GM23248 (cell line): ENCODE results near the gene LRRC18. TPM values are rescaled to one million over a fixed set of nuclear protein-coding genes. Genes with fewer than 3 reads are reported as not detected.

Experiments
- DNase-seq: peaks from one replicate; pipeline ENCODE4 v3.0.0-alpha.2; 2015
- H2AFZ ChIP-seq: fragments of 200-600 bp; sonication (generic); 2 replicates; pipeline ENCODE4 v1.6.1; 2016; ENCODE audit warnings: antibody characterized with exemption
- H3F3A ChIP-seq: fragments of 200-600 bp; sonication (generic); 2 replicates; pipeline ENCODE4 v1.6.1; 2016; ENCODE audit warnings: mild to moderate bottlenecking, antibody characterized with exemption, mixed run types; ENCODE audit not compliant: insufficient read depth
- H3K27ac ChIP-seq: fragments of 200-600 bp; sonication (generic); 2 replicates; pipeline ENCODE4 v1.5.1; 2016; ENCODE audit warnings: mild to moderate bottlenecking
- H3K27me3 ChIP-seq: fragments of 200-600 bp; sonication (generic); replicated peaks from 2 replicates; pipeline ENCODE4 v1.6.1; 2016; ENCODE audit warnings: mild to moderate bottlenecking; ENCODE audit not compliant: insufficient read depth
- H3K36me3 ChIP-seq: fragments of 200-600 bp; sonication (generic); 2 replicates; pipeline ENCODE4 v1.6.1; 2016; ENCODE audit warnings: low read depth, mild to moderate bottlenecking
- H3K4me1 ChIP-seq: fragments of 200-600 bp; sonication (generic); 2 replicates; pipeline ENCODE4 v1.6.1; 2016; ENCODE audit warnings: mild to moderate bottlenecking; ENCODE audit not compliant: insufficient read depth
- H3K4me2 ChIP-seq: fragments of 200-600 bp; sonication (generic); one replicate; pipeline ENCODE4 v1.6.1; 2016; ENCODE audit warnings: mild to moderate bottlenecking; ENCODE audit not compliant: unreplicated experiment
- H3K4me3 ChIP-seq: fragments of 200-600 bp; sonication (generic); 2 replicates; pipeline ENCODE4 v1.5.1; 2016; ENCODE audit warnings: mild to moderate bottlenecking
- H3K79me2 ChIP-seq: fragments of 200-600 bp; sonication (generic); 2 replicates; pipeline ENCODE4 v1.6.1; 2016; ENCODE audit warnings: mild to moderate bottlenecking; ENCODE audit not compliant: insufficient read depth
- H3K9ac ChIP-seq: fragments of 200-600 bp; sonication (generic); 2 replicates; pipeline ENCODE4 v1.6.1; 2016; ENCODE audit warnings: mild to moderate bottlenecking
- H3K9me2 ChIP-seq: fragments of 200-600 bp; sonication (generic); 2 replicates; pipeline ENCODE4 v1.6.1; 2016; ENCODE audit warnings: mixed run types, mild to moderate bottlenecking, moderate library complexity; ENCODE audit not compliant: insufficient read depth
- H3K9me3 ChIP-seq: fragments of 200-600 bp; sonication (generic); one replicate; pipeline ENCODE4 v1.6.1; 2017; ENCODE audit warnings: low read depth
- H4K20me1 ChIP-seq: fragments of 200-600 bp; sonication (generic); 2 replicates; pipeline ENCODE4 v1.6.0; 2016; ENCODE audit not compliant: insufficient read depth
- EZH2 ChIP-seq: fragments of 200-600 bp; sonication (generic); IDR thresholded peaks from 2 replicates; pipeline ENCODE4 v1.6.1; 2018; ENCODE audit warnings: antibody characterized with exemption, mild to moderate bottlenecking; ENCODE audit not compliant: insufficient read depth, poor library complexity, severe bottlenecking
- EZH2phosphoT487 ChIP-seq: fragments of 200-600 bp; sonication (generic); IDR thresholded peaks from 2 replicates; pipeline ENCODE4 v1.6.1; 2018; ENCODE audit warnings: antibody characterized with exemption, moderate library complexity, mild to moderate bottlenecking, low read depth; ENCODE audit not compliant: insufficient read depth
- WGBS, 2 experiments: methylation state at CpG; one replicate each; pipeline ENCODE4 v1.1.6; 2015 to 2017; ENCODE audit warnings: low lambda C conversion rate in 2 of 2, low coverage in 1 of 2; ENCODE audit errors: missing lambda C conversion rate in 2 of 2; 5-methylcytosine and 5-hydroxymethylcytosine counted together
- in situ Hi-C: fragments of 300-500 bp; cut with MboI; formaldehyde crosslinking; loops from 2 replicates; pipeline ENCODE4 v1.15.0; 2020
- polyA plus RNA-seq: library from polyadenylated mRNA; unstranded; fragments of >200 nt; fragmentation: Nextera tagmentation; extraction: Ambion mirVana; gene quantifications from 2 replicates; pipeline ENCODE4 v1.2.1, GENCODE V29; 2016
- total RNA-seq: library from RNA; depleted of rRNA; stranded (reverse); fragments of >200 nt; shearing (Covaris generic); gene quantifications from 2 replicates; pipeline ENCODE4 v1.2.3, GENCODE V29; 2014

Gene LRRC18
- total and polyA plus RNA-seq, 2 experiments from 2014 or later: not detected

DNA sequence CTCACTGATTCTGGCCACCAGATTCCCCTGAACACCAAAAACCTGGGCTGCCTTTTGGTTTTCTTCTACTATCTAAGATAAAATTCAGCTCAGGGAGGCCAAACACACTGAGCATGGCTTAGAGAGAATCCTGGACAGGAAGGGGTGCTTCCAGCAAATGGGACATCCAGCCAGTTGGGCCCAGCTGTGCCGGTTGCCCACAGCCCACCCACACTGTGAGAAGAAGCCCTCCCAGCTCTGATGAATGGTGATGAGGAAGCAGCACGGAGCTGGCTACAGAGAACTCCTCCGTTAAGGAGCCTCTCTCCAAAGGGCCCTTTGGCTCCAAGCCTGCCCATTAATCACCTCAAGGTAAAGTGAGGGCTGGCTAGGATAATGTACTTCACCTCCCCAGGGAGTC is 15.9 kb downstream of the LRRC18 start:
- H3F3A ChIP-seq: no peaks in the 10 kb centered on the region
- TF ChIP-seq EZH2: no peak
- TF ChIP-seq EZH2phosphoT487: no peak
- no peak overlapping the region for H3K4me3 ChIP-seq
- no peaks in the 10 kb centered on the region for H4K20me1 ChIP-seq
- 25 to 32% methylated on average over 3 of the region's 3 CpGs for WGBS, 2 experiments
- no peaks in the 10 kb centered on the region for H3K9me2 ChIP-seq
- in situ Hi-C loops: no loop called here
- no peak overlapping the region for H3K9ac ChIP-seq
- no peak overlapping the region for H3K27ac ChIP-seq
- H3K36me3 ChIP-seq: no peaks in the 10 kb centered on the region
- DNase-seq: no peak
- no peaks in the 10 kb centered on the region for H3K4me1 ChIP-seq
- no peaks in the 10 kb centered on the region for H3K9me3 ChIP-seq
- no peak overlapping the region for H2AFZ ChIP-seq
- H3K4me2 ChIP-seq: no peak overlapping the region
- no peaks in the 10 kb centered on the region for H3K79me2 ChIP-seq
- H3K27me3 ChIP-seq: peaks cover 48% of the 10 kb centered on the region

DNA sequence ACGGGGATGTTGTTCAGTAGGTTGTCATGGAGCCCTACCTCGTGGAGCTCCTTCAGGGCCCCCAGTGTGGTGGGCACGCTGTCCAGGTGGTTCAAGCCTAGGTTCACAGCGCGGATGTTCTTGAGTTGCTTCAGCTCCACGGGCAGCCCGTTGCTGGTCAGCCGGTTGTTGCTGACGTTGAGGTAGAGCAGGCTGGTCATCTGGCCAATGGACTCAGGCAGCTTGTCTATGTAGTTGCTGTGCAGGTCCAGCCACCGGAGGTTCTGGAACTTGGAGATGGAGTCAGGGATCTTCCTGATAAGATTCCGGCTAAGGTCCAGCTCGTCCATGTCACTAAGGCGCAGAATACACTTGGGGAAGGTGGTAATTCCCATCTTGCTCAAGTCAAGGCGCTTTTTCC is 26.0 kb downstream of the LRRC18 start:
- 68 to 69% methylated on average over 14 of the region's 14 CpGs for WGBS, 2 experiments
- TF ChIP-seq EZH2phosphoT487: no peak
- TF ChIP-seq EZH2: no peak

DNA sequence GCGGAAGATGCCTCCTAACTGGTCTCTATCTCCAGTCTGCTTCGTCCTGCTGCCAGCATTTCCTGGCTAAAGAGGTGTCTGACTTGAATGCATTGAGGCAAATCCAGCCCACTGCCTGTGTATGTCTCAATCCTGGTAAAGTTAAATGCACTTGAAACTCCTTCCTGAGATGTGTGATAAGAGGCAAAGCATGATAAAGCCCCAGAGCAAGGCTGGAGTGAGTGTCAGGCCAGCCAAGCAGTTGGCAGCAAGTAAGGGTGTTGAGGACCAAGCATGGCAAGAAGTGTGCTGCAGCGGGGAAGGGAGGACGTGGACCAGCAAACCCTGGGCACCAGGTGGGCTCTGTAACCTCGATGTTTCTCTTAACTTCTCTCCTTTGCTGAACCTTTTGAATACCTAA is 29.1 kb downstream of the LRRC18 start:
- in situ Hi-C loops: no loop called here
- no peaks in the 10 kb centered on the region for H3K4me1 ChIP-seq
- no peak overlapping the region for H3K4me3 ChIP-seq
- no peak overlapping the region for H3K9ac ChIP-seq
- peaks cover 57% of the 10 kb centered on the region for H3K27me3 ChIP-seq
- no peaks in the 10 kb centered on the region for H3F3A ChIP-seq
- H3K27ac ChIP-seq: no peak overlapping the region
- WGBS, 2 experiments: 53% methylated on average over 5 of the region's 5 CpGs
- H4K20me1 ChIP-seq: no peaks in the 10 kb centered on the region
- TF ChIP-seq EZH2phosphoT487: no peak
- TF ChIP-seq EZH2: no peak
- no peak for DNase-seq
- H3K79me2 ChIP-seq: no peaks in the 10 kb centered on the region
- no peaks in the 10 kb centered on the region for H3K9me3 ChIP-seq
- no peaks in the 10 kb centered on the region for H3K36me3 ChIP-seq
- no peaks in the 10 kb centered on the region for H3K9me2 ChIP-seq
- H2AFZ ChIP-seq: no peak overlapping the region
- no peak overlapping the region for H3K4me2 ChIP-seq

More for the DNA sequence above, 26.0 kb downstream of the LRRC18 start:
- Histone ChIP-seq H3K9ac (no peak overlapping the region), H2AFZ (no peak overlapping the region), H3K27me3 (peaks cover 63% of the 10 kb centered on the region), H3F3A (no peaks in the 10 kb centered on the region), H3K9me3 (no peaks in the 10 kb centered on the region), H4K20me1 (no peaks in the 10 kb centered on the region), H3K4me2 (no peak overlapping the region), H3K4me1 (no peaks in the 10 kb centered on the region), H3K79me2 (no peaks in the 10 kb centered on the region), H3K27ac (no peak overlapping the region), H3K4me3 (no peak overlapping the region), H3K36me3 (no peaks in the 10 kb centered on the region), H3K9me2 (no peaks in the 10 kb centered on the region)
- in situ Hi-C loops: no loop called here
- DNase-seq: no peak

DNA sequence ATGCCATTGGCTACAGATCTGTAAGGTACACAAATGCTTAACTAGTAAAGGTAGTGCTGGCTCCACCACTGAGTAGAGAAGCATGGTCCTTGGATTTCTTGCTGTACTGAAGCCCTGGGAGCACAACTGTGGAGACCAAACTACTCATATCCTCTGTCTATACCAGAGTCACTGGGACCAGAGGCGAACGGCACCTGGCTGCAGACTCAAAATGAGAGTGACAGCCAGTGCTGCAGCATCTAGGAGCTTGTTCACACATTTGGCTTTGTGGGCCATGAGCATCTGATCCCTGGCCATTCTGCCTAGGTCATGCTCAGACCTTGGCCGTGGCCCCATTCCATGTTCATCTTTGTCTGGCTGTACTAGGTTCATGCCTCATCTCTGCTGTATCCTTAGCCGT is 31.9 kb downstream of the LRRC18 start:
- Histone ChIP-seq H4K20me1 (no peaks in the 10 kb centered on the region), H3F3A (no peaks in the 10 kb centered on the region), H3K9me3 (no peaks in the 10 kb centered on the region), H3K4me3 (no peak overlapping the region), H3K9me2 (no peaks in the 10 kb centered on the region), H3K27ac (no peak overlapping the region), H2AFZ (no peak overlapping the region), H3K27me3 (peaks cover 50% of the 10 kb centered on the region), H3K79me2 (no peaks in the 10 kb centered on the region), H3K4me1 (no peaks in the 10 kb centered on the region), H3K9ac (no peak overlapping the region), H3K4me2 (no peak overlapping the region), H3K36me3 (no peaks in the 10 kb centered on the region)
- WGBS, 2 experiments: 57 to 60% methylated on average over 4 of the region's 4 CpGs
- TF ChIP-seq EZH2phosphoT487 (no peak), EZH2 (no peak)
- in situ Hi-C loops: no loop called here
- no peak for DNase-seq

DNA sequence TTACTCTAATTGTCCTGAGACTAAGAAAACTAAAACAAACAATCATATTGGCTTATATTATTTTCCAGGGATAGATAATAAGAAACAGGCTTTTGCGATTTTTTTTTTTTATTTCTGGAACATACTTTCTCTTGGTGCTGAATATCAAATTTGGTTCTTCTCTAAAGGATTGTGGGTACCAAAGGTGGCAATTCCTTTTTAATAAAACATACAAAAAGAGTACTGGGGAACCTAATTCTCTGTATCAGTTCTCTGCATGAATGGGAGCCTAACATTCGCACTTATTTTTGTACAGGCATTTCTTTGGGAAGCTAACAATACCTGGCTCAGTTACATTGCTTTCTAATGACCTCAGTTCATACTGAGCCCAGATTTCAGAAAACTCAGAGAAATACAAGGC is 32.8 kb downstream of the LRRC18 start:
- H4K20me1 ChIP-seq: no peaks in the 10 kb centered on the region
- no peaks in the 10 kb centered on the region for H3K36me3 ChIP-seq
- no peaks in the 10 kb centered on the region for H3F3A ChIP-seq
- H3K4me2 ChIP-seq: no peak overlapping the region
- in situ Hi-C loops: no loop called here
- no peak overlapping the region for H3K9ac ChIP-seq
- 3 to 4% methylated on average over 2 of the region's 2 CpGs for WGBS, 2 experiments
- H2AFZ ChIP-seq: no peak overlapping the region
- no peaks in the 10 kb centered on the region for H3K79me2 ChIP-seq
- TF ChIP-seq EZH2 (no peak), EZH2phosphoT487 (no peak)
- no peak overlapping the region for H3K4me3 ChIP-seq
- DNase-seq: no peak
- H3K9me3 ChIP-seq: no peaks in the 10 kb centered on the region
- peaks cover 41% of the 10 kb centered on the region for H3K27me3 ChIP-seq
- H3K4me1 ChIP-seq: no peaks in the 10 kb centered on the region
- no peaks in the 10 kb centered on the region for H3K9me2 ChIP-seq
- no peak overlapping the region for H3K27ac ChIP-seq
